GM12873 (cell line): ENCODE results near the gene THSD4.

Experiments
- TF ChIP-seq, protein P1 (sequence below): IDR thresholded peaks from 2 replicates; pipeline ENCODE4 v1.5.1; 2012; ENCODE audit warnings: low read depth, mild to moderate bottlenecking, moderate library complexity, low read length, control low read depth; ENCODE audit not compliant: insufficient read depth; ENCODE audit errors: missing control alignments

THSD4 gene

GRCh38 chr15:71143373-71144310 is 28.4 kb downstream of the THSD4 start:
- TF ChIP-seq, protein P1, sequence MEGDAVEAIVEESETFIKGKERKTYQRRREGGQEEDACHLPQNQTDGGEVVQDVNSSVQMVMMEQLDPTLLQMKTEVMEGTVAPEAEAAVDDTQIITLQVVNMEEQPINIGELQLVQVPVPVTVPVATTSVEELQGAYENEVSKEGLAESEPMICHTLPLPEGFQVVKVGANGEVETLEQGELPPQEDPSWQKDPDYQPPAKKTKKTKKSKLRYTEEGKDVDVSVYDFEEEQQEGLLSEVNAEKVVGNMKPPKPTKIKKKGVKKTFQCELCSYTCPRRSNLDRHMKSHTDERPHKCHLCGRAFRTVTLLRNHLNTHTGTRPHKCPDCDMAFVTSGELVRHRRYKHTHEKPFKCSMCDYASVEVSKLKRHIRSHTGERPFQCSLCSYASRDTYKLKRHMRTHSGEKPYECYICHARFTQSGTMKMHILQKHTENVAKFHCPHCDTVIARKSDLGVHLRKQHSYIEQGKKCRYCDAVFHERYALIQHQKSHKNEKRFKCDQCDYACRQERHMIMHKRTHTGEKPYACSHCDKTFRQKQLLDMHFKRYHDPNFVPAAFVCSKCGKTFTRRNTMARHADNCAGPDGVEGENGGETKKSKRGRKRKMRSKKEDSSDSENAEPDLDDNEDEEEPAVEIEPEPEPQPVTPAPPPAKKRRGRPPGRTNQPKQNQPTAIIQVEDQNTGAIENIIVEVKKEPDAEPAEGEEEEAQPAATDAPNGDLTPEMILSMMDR, result no peak

GRCh38 chr15:71145648-71146047 is 30.4 kb downstream of the THSD4 start:
- TF ChIP-seq, protein P1, result no peak

- TF ChIP-seq, protein P1, result no peak
Measured at GRCh38 chr15:71146580-71146982, 31.3 kb downstream of the THSD4 start.

- TF ChIP-seq, protein P1, result no peak
Measured at GRCh38 chr15:71148048-71148447, 32.8 kb downstream of the THSD4 start.

GRCh38 chr15:71149646-71150557 is 34.6 kb downstream of the THSD4 start:
- TF ChIP-seq, protein P1, result no peak

GRCh38 chr15:71151081-71151480 is 35.8 kb downstream of the THSD4 start:
- TF ChIP-seq, protein P1, result no peak

DNA sequence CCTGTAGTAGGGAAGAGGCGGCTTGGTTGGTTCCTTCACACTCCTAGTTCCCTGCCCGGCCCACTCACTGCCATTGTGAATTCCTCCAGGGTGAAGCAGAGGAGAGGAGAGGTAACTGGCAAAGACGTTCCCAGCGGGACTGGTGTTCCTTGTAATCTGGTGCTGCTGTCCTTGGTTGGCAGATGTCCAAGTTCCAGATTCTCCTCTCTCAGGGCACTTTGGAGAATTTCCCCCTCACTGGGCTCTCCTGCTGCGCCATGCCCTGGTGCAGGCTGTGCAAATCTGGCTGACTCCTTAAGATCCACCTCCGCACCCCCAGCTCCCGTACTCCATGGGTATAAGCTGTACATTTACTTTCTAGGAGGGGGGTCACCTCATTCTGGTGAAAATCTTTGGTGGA is 37.3 kb downstream of the THSD4 start:
- TF ChIP-seq, protein P1, result no peak
